HG03354 (cell line): ENCODE measurements around the gene ZNRF1.
"Not testable (repeated sequence)": the region's sequence is repeated elsewhere in the genome, so short reads cannot be mapped to it uniquely, and the experiment has no call there.

Experiments
- ATAC-seq: cut with Tn5 transposase; IDR thresholded peaks from one replicate; pipeline ENCODE4 v1.9.1; 2021; ENCODE audit warnings: mild to moderate bottlenecking; ENCODE audit not compliant: unreplicated experiment, poor library complexity, severe bottlenecking

Gene ZNRF1

DNA sequence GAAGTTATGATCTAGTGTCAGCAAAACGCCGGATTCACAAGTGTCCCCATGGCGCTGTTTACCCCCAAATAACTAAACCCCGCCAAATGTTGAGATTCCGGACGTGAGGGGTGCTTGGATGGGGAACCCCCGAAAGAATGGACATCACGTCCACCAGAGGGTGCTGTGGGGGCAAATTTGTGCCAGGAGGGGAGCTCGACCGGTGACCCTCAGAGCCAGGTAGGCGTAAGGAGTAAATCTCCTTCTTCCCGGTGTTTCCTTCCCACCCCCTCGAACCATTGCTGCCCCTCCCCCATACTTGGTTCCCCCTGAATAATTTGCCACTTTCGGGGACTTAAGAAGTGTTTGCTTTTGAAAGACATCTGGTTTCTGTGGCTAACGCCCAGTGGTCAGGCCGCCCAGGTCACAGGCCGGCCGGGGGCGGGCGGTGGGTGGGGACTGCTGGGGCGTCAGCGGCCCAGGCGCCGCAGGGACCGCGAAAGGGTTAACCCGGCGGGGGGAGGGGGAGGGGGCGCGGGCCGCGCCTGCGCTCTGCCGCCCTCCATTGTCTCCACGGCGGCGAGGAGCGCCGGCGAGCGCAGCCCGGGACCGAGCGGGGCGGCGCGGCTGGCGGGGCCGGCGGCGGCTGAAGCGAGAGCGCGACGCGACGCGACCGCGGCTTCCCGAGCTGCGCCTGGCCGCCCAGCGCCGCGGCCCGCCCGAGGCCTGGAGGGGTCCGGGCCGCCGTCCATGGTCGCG, at the start of gene ZNRF1:
TSS of gene ZNRF1 (plus strand) at position 544 of the 738 bp plus-strand sequence. CDS start 648 bp downstream, outside the sequence.
- peak; percentile 63 for ATAC-seq

GRCh38 chr16:74949309-74949708, 49.5 kb upstream of the ZNRF1 start:
- ATAC-seq: no peak

DNA sequence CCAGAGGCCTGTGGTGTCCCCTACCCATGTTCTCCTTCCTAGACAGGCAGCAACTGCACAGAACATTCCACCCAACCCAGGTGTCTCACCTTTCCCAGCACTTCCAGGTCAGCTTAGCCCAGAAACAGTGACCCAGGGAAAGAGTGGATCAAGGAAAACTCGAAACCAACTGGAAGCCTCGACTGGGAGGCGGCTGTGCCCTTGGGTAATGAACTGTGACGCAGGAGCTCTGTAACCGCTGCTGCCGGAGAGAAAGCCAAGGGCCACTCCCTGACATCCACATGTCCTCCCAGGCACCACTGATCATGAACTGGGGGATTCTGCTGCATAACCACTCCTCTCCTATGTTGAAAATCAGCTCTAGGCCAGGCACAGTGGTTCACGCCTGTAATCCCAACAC, 48.3 kb upstream of the ZNRF1 start:
- no peak for ATAC-seq

DNA sequence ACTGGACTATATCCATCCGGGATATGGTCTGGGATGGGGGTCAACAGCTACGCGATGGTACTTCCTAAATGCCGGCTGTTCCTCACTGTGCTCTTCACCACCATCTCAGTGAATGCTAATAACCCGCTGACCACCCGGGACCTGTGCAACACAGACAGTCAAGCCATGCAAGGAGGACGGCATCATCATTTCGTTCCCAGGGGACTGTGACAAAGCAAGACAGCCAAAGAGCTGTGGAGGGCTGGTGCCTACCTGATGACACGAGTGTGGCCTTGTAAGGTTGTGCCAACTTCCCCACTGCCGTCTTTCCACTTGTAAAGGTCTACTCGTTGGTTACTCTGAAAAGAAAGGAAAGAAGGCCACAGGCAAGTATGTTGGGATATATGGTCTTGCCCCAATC, 47.6 kb upstream of the ZNRF1 start:
- no peak for ATAC-seq

- no peak for ATAC-seq
Measured at GRCh38 chr16:74951681-74952080, 47.1 kb upstream of the ZNRF1 start.

DNA sequence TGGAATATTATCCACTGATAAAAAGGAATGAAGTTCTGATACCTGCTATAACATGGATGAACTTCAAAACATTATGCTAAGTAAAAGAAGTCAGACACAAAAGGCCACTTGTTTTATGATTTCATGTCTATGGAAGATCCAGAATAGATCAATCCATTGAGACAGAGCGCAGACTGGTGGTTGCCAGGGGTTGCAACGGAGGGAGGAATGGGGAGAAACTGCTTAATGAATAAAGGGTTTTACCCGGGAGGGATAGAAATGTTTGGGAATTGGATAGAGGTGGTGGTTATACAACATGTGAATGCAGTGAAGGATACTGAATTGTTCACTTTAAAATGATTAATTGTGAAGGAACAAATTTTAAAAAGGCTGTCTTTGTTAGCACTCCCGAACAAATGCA, 44.1 kb upstream of the ZNRF1 start:
- ATAC-seq: no peak

DNA sequence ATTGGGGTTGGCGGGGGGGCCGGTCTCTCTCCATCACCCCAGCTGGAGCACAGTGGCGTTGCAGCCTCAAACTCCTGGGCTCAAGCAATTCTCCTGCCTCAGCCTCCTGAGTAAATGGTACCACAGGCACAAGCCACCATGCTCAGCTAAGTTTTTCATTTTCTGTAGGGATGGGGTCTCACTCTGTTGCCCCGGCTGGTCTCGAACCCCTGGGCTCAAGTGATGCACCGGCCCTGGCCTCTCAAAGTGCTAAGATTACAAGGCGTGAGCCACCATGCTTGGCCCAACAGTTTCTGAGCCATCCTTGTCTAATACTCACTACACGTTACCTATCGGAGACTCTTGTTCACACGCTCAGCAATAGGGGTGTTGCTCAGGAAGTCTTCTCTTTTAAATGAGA, 25.5 kb upstream of the ZNRF1 start:
- ATAC-seq: no peak

- ATAC-seq: no peak
Measured at GRCh38 chr16:74975591-74975990, 23.2 kb upstream of the ZNRF1 start.

- ATAC-seq: no peak
Measured at GRCh38 chr16:74982256-74982655, 16.6 kb upstream of the ZNRF1 start.

GRCh38 chr16:74984194-74984528, 14.7 kb upstream of the ZNRF1 start:
- ATAC-seq: no peak

DNA sequence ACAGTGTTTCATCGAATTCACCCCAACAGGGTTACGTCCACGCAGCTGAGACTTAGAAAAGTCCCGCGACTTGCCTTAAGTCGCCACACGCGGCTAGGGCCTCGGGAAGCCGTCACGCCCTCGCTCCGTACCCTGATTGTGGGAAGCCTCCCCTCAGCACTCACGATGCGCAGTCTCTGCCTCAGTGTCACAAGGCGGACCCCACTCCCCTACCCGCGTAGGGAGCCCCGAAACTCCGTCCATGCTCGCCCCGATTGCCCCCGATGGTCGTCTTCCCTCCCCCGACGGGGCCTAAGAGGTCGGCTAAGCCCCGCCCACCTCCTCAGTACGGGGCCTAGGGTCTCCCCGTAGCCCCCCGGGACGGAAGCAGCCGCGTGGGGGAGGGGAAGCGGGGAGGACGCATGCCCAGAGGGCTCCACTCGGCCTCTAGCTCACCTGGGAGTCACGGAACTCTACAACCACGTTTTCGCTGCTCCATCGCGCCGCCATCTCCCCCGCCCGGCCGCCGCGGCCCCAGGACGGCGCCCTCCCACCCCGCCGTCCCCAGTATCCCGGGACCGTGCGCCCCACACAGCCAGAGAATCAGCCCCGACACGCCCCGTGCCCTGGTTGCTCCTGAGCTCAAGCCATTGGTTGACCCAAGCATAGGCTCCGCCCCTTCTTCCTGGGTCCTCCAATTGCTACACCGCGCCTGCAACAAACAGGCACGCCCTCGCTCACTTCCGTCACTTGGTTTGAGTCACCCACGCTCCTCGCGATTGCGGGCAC, 14.1 kb upstream of the ZNRF1 start, which contains the start of gene WDR59:
TSS of gene WDR59 (minus strand) at position 595 of the 768 bp plus-strand sequence. CDS start at position 489, 106 bp downstream.
- ATAC-seq: peak; percentile 99

GRCh38 chr16:74987027-74987681, 11.7 kb upstream of the ZNRF1 start:
- ATAC-seq: no peak

DNA sequence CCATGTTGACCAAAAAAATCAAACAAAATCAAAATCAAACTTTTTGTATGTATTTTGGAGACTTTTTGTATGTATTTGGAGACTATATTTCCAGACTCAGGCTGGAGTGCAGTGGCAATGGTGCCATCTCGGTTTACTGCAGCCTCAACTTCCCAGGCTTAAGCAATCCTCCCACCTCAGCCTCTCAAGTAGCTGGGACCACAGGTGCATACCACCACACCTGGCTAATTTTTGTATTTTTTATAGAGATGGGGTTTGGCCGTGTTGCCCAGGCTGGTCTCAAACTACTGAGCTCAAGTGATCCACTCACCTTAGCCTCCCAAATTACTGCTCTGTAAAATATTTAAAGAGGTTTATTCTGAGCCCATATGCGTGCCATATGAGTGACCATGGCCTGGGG, 9.0 kb upstream of the ZNRF1 start:
- ATAC-seq: not testable (repeated sequence)

- no peak for ATAC-seq
Measured at GRCh38 chr16:74990832-74991231, 8.0 kb upstream of the ZNRF1 start.

DNA sequence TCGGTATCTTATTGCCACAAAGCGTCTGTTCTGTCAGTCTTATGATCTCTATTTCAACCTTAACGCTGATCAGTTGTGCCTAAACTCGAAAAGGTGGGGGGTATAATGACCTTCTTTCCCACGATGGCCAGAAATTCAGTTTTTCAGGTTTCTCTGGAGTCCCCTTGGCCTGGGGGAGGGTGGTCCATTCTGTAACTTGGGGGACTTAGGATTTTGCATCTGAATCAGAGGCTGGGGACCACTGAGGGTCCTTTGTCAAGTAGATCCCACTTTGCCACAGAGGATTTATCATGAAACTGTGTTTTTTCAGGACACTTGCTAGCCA, 7.6 kb upstream of the ZNRF1 start:
- ATAC-seq: no peak

GRCh38 chr16:74991593-74992403, 7.0 kb upstream of the ZNRF1 start:
- no peak for ATAC-seq

- ATAC-seq: no peak
Measured at GRCh38 chr16:74995986-74996385, 2.8 kb upstream of the ZNRF1 start.

DNA sequence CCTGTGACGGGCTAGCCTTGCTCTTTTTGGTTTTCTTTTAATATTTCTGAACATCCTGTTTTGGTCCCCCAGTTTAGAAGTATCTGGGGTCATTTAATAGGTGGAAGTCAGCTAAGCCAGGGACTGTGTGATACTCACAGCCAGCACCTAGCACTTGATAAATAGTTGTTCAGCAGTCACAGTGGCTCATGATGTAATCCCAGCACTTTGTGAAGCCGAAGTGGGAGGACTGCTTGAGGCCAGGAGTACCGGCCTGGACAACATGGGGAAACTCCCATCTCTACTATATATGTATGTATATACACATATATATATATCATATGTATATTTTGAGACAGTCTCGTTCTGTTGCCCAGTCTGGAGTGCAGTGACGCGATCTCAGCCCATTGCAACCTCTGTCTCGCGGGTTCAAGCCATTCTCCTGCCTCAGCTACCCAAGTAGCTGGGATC, 1.8 kb upstream of the ZNRF1 start:
- ATAC-seq: no peak

GRCh38 chr16:74999219-74999608, 390 bp downstream of the ZNRF1 start:
- ATAC-seq: peak; percentile 29
